Breast epithelium (tissue), 3 donors: ENCODE data around the gene GAS5.

Source experiments
- CTCF ChIP-seq, 3 donors: fragments of 450-650 bp; IDR thresholded peaks; one replicate each; pipeline ENCODE4 v1.5.1; 2016 to 2017; ENCODE audit warnings: antibody characterized with exemption in 3 of 3, mild to moderate bottlenecking in 3 of 3, moderate library complexity in 3 of 3
- POLR2A ChIP-seq: fragments of 450-650 bp; IDR thresholded peaks from one replicate; pipeline ENCODE4 v1.6.1; 2016; ENCODE audit warnings: antibody characterized with exemption, mild to moderate bottlenecking, moderate library complexity
- POLR2AphosphoS5 ChIP-seq, 3 donors: sonication (generic); formaldehyde crosslinking; IDR thresholded peaks; one replicate each; pipeline ENCODE4 v1.6.1; 2017; ENCODE audit warnings: antibody characterized with exemption in 3 of 3

- TF ChIP-seq CTCF (IDR thresholded peaks at IDR 0.05) (no peak), POLR2A (no peak), POLR2AphosphoS5 (IDR thresholded peaks at IDR 0.05) (no peak)
These were observed 1.2 kb downstream of the GAS5 start for GRCh38 chr1:173866413-173867115.
